ENCODE results near the gene RAB40C. TPM values are rescaled to one million over a fixed set of nuclear protein-coding genes. Genes with fewer than 3 reads are reported as not detected.

RAB40C gene
- total and polyA plus RNA-seq, 10 of the 15 experiments (the other 5 are each of a cell fraction or from before 2014, with no cell fraction given) = 0.06 to 12.8 (median 4.6) TPM

GRCh38 chr16:662095-662494 lies 72.2 kb downstream of the RAB40C start:
- WGBS (ENCODE audit: insufficient coverage, insufficient replicate concordance, low lambda C conversion rate, missing lambda C conversion rate) = 96% methylated on average over 19 of the region's 19 CpGs
- SMC1A ChIA-PET (ENCODE audit: uncharacterized antibody, unreplicated experiment) = no interaction called here
- in situ Hi-C loops (cut with MboI) (loop anchor here (10.0 kb wide), 1 partner anchor 267 kb away; the partner anchor contains the start of gene NME4), intact Hi-C loops (cut with micrococcal nuclease; ENCODE audit: unreplicated experiment) (loop anchor here (10.0 kb wide), 1 partner anchor 267 kb away; the partner anchor contains the start of gene NME4)
- H3K36me3 ChIP-seq (ENCODE audit: control insufficient read depth in 2 of 2, insufficient read depth in 2 of 2, low read length in 1 of 2) = no peaks in the 10 kb centered on the region; a peak in 2 of 4 replicates
- H3K9ac ChIP-seq (ENCODE audit: control insufficient read depth, insufficient read depth, low read length) = no peak overlapping the region
- DNase-seq (ENCODE audit: low read depth, low spot score) = no peak
- peaks cover 3% of the 10 kb centered on the region; the same call in 1 of the 2 replicates for H3K4me1 ChIP-seq (ENCODE audit: control insufficient read depth, insufficient read depth, low read length)
- H3K27me3 ChIP-seq (replicated peaks in 1 of 2; ENCODE audit: control insufficient read depth in 2 of 2, insufficient read depth in 2 of 2, low read length in 1 of 2) = no peaks in the 10 kb centered on the region
- H3K4me2 ChIP-seq (ENCODE audit: control insufficient read depth, insufficient read depth) = no peak overlapping the region
- ATAC-seq = no peak
- no peak for FAIRE-seq
- no peaks in the 10 kb centered on the region for H3K9me3 ChIP-seq (replicated peaks; ENCODE audit: control insufficient read depth, insufficient read depth, low read length)
- H3K4me3 ChIP-seq = no peak overlapping the region
- no peak overlapping the region for H3K27ac ChIP-seq (ENCODE audit: control insufficient read depth, insufficient read depth)
- TF ChIP-seq CTCF (IDR thresholded peaks at IDR 0.05 in 2 of 3, conservative IDR thresholded peaks at IDR 0.05 in 1 of 3; ENCODE audit: control insufficient read depth in 2 of 3, extremely low read depth in 1 of 3, insufficient read depth in 1 of 3, low read depth in 3 of 3, low read length in 3 of 3) = no peak
- TF ChIP-seq RAD51 (IDR thresholded peaks at IDR 0.05) = no peak
- no peak for TF ChIP-seq PML (IDR thresholded peaks at IDR 0.05; ENCODE audit: low read length)
- no peak for TF ChIP-seq ZBED1 (IDR thresholded peaks at IDR 0.05; ENCODE audit: borderline replicate concordance)
- TF ChIP-seq CEBPB (IDR thresholded peaks at IDR 0.05; ENCODE audit: borderline replicate concordance in 1 of 2, low read depth in 2 of 2, low read length in 2 of 2) = no peak
- TF ChIP-seq PBX3 (IDR thresholded peaks at IDR 0.05; ENCODE audit: insufficient replicate concordance, low read depth, low read length) = no peak
- no peak for TF ChIP-seq CHD2 (IDR thresholded peaks at IDR 0.05; ENCODE audit: borderline replicate concordance, low read depth, low read length)
- TF ChIP-seq E4F1 (IDR thresholded peaks at IDR 0.05; ENCODE audit: borderline replicate concordance, partially characterized antibody) = no peak
- no peak for TF ChIP-seq LARP7 (IDR thresholded peaks at IDR 0.05)
- no peak for TF ChIP-seq ZBTB33 (IDR thresholded peaks at IDR 0.05)
- TF ChIP-seq GABPA (IDR thresholded peaks at IDR 0.05; ENCODE audit: low read depth) = no peak
- BruUV-seq (replicated peaks) = no TSS peak
- CTCF ChIA-PET = interaction anchor here (0.7 to 2.0 kb wide), 2 partner anchors 10 to 14 kb away, joined by 3 to 7 read pairs; no protein-coding TSS in a partner anchor
- RAD21 ChIA-PET (ENCODE audit: unreplicated experiment) = no interaction called here
- no peaks in the 10 kb centered on the region for H3K79me2 ChIP-seq (ENCODE audit: control insufficient read depth, insufficient read depth, low read length)
- H4K20me1 ChIP-seq (ENCODE audit: control insufficient read depth, insufficient read depth) = no peaks in the 10 kb centered on the region
- POLR2A ChIA-PET = interaction anchor here (1.4 kb wide), 1 partner anchor 19 kb away, joined by 3 read pairs; no protein-coding TSS in a partner anchor
- no peak overlapping the region for H2AFZ ChIP-seq (ENCODE audit: control insufficient read depth, low read depth, low read length)
